ENCODE results near the gene HSBP1L1.

DNA sequence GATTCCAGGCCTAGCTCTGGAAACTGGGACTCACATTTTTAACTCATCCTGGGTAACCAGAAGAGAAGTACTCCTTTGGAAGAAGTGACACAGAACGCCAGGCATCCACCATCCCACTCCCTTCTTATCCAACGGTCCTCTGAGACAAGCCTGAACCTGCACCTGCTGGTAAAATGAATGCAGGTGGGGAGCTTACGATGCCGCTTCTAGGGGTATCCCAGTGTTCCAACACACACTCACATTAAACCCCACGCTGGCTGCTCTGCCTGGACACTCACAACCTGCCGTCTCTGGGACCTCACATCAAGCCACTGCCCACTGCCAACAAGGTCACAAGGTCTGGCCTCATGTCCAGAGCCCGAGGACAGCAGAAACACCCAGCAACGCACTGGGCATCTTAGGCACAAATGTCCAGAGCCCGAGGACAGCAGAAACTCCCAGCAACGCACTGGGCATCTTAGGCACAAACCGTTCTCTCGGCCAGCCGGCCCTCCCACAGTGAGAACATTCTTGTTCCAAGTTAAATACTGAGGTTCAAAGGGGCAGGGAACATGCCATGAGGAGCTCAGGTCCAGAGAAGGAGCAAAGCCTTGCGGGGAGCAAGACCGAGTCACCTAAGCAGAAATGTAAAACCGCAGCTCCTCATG lies 22.8 kb upstream of the HSBP1L1 start:
- TF ChIP-seq, protein P1, sequence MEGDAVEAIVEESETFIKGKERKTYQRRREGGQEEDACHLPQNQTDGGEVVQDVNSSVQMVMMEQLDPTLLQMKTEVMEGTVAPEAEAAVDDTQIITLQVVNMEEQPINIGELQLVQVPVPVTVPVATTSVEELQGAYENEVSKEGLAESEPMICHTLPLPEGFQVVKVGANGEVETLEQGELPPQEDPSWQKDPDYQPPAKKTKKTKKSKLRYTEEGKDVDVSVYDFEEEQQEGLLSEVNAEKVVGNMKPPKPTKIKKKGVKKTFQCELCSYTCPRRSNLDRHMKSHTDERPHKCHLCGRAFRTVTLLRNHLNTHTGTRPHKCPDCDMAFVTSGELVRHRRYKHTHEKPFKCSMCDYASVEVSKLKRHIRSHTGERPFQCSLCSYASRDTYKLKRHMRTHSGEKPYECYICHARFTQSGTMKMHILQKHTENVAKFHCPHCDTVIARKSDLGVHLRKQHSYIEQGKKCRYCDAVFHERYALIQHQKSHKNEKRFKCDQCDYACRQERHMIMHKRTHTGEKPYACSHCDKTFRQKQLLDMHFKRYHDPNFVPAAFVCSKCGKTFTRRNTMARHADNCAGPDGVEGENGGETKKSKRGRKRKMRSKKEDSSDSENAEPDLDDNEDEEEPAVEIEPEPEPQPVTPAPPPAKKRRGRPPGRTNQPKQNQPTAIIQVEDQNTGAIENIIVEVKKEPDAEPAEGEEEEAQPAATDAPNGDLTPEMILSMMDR (tag by site-specific recombination; IDR thresholded peaks at IDR 0.05) = no peak
- no peak for TF ChIP-seq ZNF585B (tag by site-specific recombination; IDR thresholded peaks at IDR 0.05)
- TF ChIP-seq, protein P2, sequence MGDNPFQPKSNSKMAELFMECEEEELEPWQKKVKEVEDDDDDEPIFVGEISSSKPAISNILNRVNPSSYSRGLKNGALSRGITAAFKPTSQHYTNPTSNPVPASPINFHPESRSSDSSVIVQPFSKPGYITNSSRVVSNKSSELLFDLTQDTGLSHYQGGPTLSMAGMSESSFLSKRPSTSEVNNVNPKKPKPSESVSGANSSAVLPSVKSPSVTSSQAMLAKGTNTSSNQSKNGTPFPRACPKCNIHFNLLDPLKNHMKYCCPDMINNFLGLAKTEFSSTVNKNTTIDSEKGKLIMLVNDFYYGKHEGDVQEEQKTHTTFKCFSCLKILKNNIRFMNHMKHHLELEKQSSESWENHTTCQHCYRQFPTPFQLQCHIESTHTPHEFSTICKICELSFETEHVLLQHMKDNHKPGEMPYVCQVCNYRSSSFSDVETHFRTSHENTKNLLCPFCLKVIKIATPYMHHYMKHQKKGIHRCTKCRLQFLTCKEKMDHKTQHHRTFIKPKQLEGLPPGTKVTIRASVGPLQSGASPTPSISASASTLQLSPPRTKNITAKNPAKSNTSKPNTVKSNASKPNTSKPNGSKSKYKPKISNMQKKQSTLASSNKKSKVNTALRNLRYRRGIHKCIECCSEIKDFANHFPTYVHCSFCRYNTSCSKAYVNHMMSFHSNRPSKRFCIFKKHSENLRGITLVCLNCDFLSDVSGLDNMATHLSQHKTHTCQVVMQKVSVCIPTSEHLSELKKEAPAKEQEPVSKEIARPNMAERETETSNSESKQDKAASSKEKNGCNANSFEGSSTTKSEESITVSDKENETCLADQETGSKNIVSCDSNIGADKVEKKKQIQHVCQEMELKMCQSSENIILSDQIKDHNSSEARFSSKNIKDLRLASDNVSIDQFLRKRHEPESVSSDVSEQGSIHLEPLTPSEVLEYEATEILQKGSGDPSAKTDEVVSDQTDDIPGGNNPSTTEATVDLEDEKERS (tag by site-specific recombination; IDR thresholded peaks at IDR 0.05) = no peak
- TF ChIP-seq SETDB1 (IDR thresholded peaks at IDR 0.05; ENCODE audit: insufficient read length, low read length) = no peak
- TF ChIP-seq, protein P3, sequence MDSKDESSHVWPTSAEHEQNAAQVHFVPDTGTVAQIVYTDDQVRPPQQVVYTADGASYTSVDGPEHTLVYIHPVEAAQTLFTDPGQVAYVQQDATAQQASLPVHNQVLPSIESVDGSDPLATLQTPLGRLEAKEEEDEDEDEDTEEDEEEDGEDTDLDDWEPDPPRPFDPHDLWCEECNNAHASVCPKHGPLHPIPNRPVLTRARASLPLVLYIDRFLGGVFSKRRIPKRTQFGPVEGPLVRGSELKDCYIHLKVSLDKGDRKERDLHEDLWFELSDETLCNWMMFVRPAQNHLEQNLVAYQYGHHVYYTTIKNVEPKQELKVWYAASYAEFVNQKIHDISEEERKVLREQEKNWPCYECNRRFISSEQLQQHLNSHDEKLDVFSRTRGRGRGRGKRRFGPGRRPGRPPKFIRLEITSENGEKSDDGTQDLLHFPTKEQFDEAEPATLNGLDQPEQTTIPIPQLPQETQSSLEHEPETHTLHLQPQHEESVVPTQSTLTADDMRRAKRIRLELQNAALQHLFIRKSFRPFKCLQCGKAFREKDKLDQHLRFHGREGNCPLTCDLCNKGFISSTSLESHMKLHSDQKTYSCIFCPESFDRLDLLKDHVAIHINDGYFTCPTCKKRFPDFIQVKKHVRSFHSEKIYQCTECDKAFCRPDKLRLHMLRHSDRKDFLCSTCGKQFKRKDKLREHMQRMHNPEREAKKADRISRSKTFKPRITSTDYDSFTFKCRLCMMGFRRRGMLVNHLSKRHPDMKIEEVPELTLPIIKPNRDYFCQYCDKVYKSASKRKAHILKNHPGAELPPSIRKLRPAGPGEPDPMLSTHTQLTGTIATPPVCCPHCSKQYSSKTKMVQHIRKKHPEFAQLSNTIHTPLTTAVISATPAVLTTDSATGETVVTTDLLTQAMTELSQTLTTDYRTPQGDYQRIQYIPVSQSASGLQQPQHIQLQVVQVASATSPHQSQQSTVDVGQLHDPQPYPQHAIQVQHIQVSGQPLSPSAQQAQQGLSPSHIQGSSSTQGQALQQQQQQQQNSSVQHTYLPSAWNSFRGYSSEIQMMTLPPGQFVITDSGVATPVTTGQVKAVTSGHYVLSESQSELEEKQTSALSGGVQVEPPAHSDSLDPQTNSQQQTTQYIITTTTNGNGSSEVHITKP (tag by site-specific recombination; IDR thresholded peaks at IDR 0.05) = no peak
- TF ChIP-seq, protein P4, sequence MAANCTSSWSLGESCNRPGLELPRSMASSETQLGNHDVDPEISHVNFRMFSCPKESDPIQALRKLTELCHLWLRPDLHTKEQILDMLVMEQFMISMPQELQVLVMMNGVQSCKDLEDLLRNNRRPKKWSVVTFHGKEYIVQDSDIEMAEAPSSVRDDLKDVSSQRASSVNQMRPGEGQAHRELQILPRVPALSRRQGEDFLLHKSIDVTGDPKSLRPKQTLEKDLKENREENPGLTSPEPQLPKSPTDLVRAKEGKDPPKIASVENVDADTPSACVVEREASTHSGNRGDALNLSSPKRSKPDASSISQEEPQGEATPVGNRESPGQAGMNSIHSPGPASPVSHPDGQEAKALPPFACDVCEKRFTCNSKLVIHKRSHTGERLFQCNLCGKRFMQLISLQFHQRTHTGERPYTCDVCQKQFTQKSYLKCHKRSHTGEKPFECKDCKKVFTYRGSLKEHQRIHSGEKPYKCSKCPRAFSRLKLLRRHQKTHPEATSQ (tag by site-specific recombination; IDR thresholded peaks at IDR 0.05) = no peak

Data from HEK293 (cell line).